ENCODE measurements around the gene LARP6.
"Not testable (repeated sequence)": the region's sequence is repeated elsewhere in the genome, so short reads cannot be mapped to it uniquely, and the experiment has no call there.

DNA sequence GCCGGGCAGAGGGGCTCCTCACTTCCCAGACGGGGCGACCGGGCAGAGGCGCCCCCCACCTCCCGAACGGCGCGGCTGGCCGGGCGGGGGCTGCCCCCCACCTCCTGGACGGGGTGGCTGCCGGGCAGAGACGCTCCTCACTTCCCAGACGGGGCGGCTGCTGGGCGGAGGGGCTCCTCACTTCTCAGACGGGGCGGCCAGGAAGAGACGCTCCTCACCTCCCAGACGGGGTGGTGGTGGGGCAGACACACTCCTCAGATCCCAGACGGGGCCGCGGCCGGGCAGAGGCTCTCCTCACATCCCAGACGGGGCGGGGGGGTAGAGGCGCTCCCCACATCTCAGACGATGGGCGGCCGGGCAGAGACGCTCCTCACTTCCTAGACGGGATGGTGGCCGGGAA is 17.5 kb upstream of the LARP6 start:
- TF ChIP-seq ZC3H10, ZFP3, ZFP30, ISL1, OSR1, ESRRG, ZNF8 (CRISPR knock-in tag; IDR thresholded peaks at IDR 0.05): not testable (repeated sequence)
- TF ChIP-seq, protein P1, sequence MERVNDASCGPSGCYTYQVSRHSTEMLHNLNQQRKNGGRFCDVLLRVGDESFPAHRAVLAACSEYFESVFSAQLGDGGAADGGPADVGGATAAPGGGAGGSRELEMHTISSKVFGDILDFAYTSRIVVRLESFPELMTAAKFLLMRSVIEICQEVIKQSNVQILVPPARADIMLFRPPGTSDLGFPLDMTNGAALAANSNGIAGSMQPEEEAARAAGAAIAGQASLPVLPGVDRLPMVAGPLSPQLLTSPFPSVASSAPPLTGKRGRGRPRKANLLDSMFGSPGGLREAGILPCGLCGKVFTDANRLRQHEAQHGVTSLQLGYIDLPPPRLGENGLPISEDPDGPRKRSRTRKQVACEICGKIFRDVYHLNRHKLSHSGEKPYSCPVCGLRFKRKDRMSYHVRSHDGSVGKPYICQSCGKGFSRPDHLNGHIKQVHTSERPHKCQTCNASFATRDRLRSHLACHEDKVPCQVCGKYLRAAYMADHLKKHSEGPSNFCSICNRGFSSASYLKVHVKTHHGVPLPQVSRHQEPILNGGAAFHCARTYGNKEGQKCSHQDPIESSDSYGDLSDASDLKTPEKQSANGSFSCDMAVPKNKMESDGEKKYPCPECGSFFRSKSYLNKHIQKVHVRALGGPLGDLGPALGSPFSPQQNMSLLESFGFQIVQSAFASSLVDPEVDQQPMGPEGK (CRISPR knock-in tag; IDR thresholded peaks at IDR 0.05; ENCODE audit: borderline replicate concordance), result not testable (repeated sequence)
- TF ChIP-seq, protein P2, sequence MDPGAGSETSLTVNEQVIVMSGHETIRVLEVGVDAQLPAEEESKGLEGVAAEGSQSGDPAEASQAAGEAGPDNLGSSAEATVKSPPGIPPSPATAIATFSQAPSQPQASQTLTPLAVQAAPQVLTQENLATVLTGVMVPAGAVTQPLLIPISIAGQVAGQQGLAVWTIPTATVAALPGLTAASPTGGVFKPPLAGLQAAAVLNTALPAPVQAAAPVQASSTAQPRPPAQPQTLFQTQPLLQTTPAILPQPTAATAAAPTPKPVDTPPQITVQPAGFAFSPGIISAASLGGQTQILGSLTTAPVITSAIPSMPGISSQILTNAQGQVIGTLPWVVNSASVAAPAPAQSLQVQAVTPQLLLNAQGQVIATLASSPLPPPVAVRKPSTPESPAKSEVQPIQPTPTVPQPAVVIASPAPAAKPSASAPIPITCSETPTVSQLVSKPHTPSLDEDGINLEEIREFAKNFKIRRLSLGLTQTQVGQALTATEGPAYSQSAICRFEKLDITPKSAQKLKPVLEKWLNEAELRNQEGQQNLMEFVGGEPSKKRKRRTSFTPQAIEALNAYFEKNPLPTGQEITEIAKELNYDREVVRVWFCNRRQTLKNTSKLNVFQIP (CRISPR knock-in tag; IDR thresholded peaks at IDR 0.05; ENCODE audit: borderline replicate concordance, low read depth), result not testable (repeated sequence)
